HG03135 (cell line): ENCODE data around the gene COL4A2.

Source experiments
- ATAC-seq: cut with Tn5 transposase; IDR thresholded peaks from one replicate; pipeline ENCODE4 v1.9.1; 2021; ENCODE audit warnings: mild to moderate bottlenecking, moderate library complexity; ENCODE audit not compliant: unreplicated experiment

Gene COL4A2

GRCh38 chr13:110503979-110504499 lies 197.0 kb downstream of the COL4A2 start:
- ATAC-seq, result no peak

- ATAC-seq, result no peak
Measured at GRCh38 chr13:110505594-110505993, 198.5 kb downstream of the COL4A2 start.

GRCh38 chr13:110506396-110506795 lies 199.3 kb downstream of the COL4A2 start:
- ATAC-seq, result no peak

GRCh38 chr13:110506859-110507566 lies 199.9 kb downstream of the COL4A2 start:
- ATAC-seq, result no peak

GRCh38 chr13:110507678-110508381 lies 200.7 kb downstream of the COL4A2 start:
- no peak for ATAC-seq

GRCh38 chr13:110509478-110509926 lies 202.4 kb downstream of the COL4A2 start:
- no peak for ATAC-seq

- no peak for ATAC-seq
Measured at GRCh38 chr13:110509971-110510786, 203.1 kb downstream of the COL4A2 start.

GRCh38 chr13:110511509-110512181 lies 204.6 kb downstream of the COL4A2 start:
- ATAC-seq, result no peak

- ATAC-seq, result no peak
Measured at GRCh38 chr13:110512198-110512740, 205.2 kb downstream of the COL4A2 start.

GRCh38 chr13:110516500-110516899 lies 209.4 kb downstream of the COL4A2 start:
- no peak for ATAC-seq

- ATAC-seq, result no peak
Measured at GRCh38 chr13:110517505-110518225, 210.6 kb downstream of the COL4A2 start.

GRCh38 chr13:110518226-110518525 lies 211.1 kb downstream of the COL4A2 start:
- no peak for ATAC-seq

- no peak for ATAC-seq
Measured at GRCh38 chr13:110518571-110518970, 211.5 kb downstream of the COL4A2 start.

GRCh38 chr13:110519046-110519445 lies 212.0 kb downstream of the COL4A2 start:
- ATAC-seq, result no peak

- ATAC-seq, result no peak
Measured at GRCh38 chr13:110519506-110519905, 212.4 kb downstream of the COL4A2 start.

- no peak for ATAC-seq
Measured at GRCh38 chr13:110520431-110521295, 213.6 kb downstream of the COL4A2 start.

- ATAC-seq, result no peak
Measured at GRCh38 chr13:110521296-110521680, 214.2 kb downstream of the COL4A2 start.

- ATAC-seq, result no peak
Measured at GRCh38 chr13:110521946-110522345, 214.9 kb downstream of the COL4A2 start.

- ATAC-seq, result no peak
Measured at GRCh38 chr13:110522721-110523120, 215.6 kb downstream of the COL4A2 start.
